Middle frontal gyrus (tissue), 1 donor: Measurements from ENCODE around the gene NUP62.

Experiments used
- DNase-seq: peaks from one replicate; pipeline ENCODE4 v3.0.0-alpha.2; 2015; ENCODE audit warnings: low spot score; ENCODE audit errors: extremely low spot score

NUP62 gene

GRCh38 chr19:49906879-49907564 is 22.3 kb downstream of the NUP62 start:
- DNase-seq = no peak

GRCh38 chr19:49904136-49904535 is 25.2 kb downstream of the NUP62 start:
- no peak for DNase-seq

- DNase-seq = no peak
Observed at GRCh38 chr19:49896863-49897621, 32.3 kb downstream of the NUP62 start, which contains the start of gene IL4I1. Gene IL4I1, minus strand, starts transcription at chr19:49896887. Its CDS starts 727 bp downstream, at chr19:49896160.

- no peak for DNase-seq
Observed at GRCh38 chr19:49895566-49896297, 33.6 kb downstream of the NUP62 start.

GRCh38 chr19:49894879-49895565 is 34.3 kb downstream of the NUP62 start:
- DNase-seq = no peak

- no peak for DNase-seq
Observed at GRCh38 chr19:49894011-49894664, 35.2 kb downstream of the NUP62 start.

- DNase-seq = no peak
Observed at GRCh38 chr19:49892716-49893115, 36.6 kb downstream of the NUP62 start.

GRCh38 chr19:49891393-49891792 is 37.9 kb downstream of the NUP62 start:
- no peak for DNase-seq

- DNase-seq = no peak
Observed at GRCh38 chr19:49890349-49891311, 38.7 kb downstream of the NUP62 start.

GRCh38 chr19:49889687-49890348 is 39.5 kb downstream of the NUP62 start:
- no peak for DNase-seq

- DNase-seq = no peak
Observed at GRCh38 chr19:49889038-49889686, 40.1 kb downstream of the NUP62 start.

- no peak for DNase-seq
Observed at GRCh38 chr19:49888510-49888824, 40.8 kb downstream of the NUP62 start.

- no peak for DNase-seq
Observed at GRCh38 chr19:49887665-49888509, 41.4 kb downstream of the NUP62 start.

GRCh38 chr19:49887037-49887664 is 42.2 kb downstream of the NUP62 start:
- DNase-seq = no peak

GRCh38 chr19:49884760-49885159 is 44.5 kb downstream of the NUP62 start:
- DNase-seq = no peak

GRCh38 chr19:49884109-49884508 is 45.2 kb downstream of the NUP62 start:
- DNase-seq = no peak

GRCh38 chr19:49883094-49883493 is 46.2 kb downstream of the NUP62 start:
- DNase-seq = no peak

- DNase-seq = no peak
Observed at GRCh38 chr19:49882643-49883042, 46.7 kb downstream of the NUP62 start.
